Motor neuron (in vitro differentiated cells): ENCODE data around the gene ZNF3. TPM values are rescaled to one million over a fixed set of nuclear protein-coding genes. Genes with fewer than 3 reads are reported as not detected.

Experiments
- ATAC-seq, 8 experiments: fragments of 200-7000 bp; cut with Tn5 transposase; replicated peaks in 6 of 8; 2 replicates each; pipeline ENCODE4 v1.8.0; 2021; ENCODE audit warnings: mild to moderate bottlenecking in 8 of 8, moderate library complexity in 8 of 8
- H3K27ac ChIP-seq, 2 donors: fragments of 250-450 bp; sonication (Bioruptor Pico); 2 replicates each; pipeline ENCODE4 v1.9.0; 2021; ENCODE audit warnings: antibody characterized with exemption in 2 of 2, mild to moderate bottlenecking in 2 of 2, moderate library complexity in 1 of 2
- H3K4me1 ChIP-seq, 2 donors: fragments of 250-450 bp; sonication (Bioruptor Pico); replicated peaks in 1 of 2; 2 replicates each; pipeline ENCODE4 v1.6.1; 2021; ENCODE audit warnings: antibody characterized with exemption in 2 of 2, mild to moderate bottlenecking in 2 of 2, moderate library complexity in 1 of 2
- H3K4me3 ChIP-seq, 5 donors: fragments of 250-450 bp; sonication (Bioruptor Pico); 2 replicates each; pipeline ENCODE4 v1.9.0; 2021; ENCODE audit warnings: antibody characterized with exemption in 5 of 5, mild to moderate bottlenecking in 5 of 5, moderate library complexity in 4 of 5
- WGBS, 10 experiments: fragments of 450-650 bp; shearing (Covaris generic); methylation state at CpG; one replicate each; pipeline ENCODE4 v1.0.0; 2022; 5-methylcytosine and 5-hydroxymethylcytosine counted together
- in situ Hi-C, 9 experiments: fragments of 400-800 bp; cut with MboI; loops; one replicate each; pipeline ENCODE4 v1.15.0; 2021; ENCODE audit warnings: low sequenced_read_pairs in 9 of 9, low pct_unique_long_range_greater_than_20kb in 2 of 9; ENCODE audit not compliant: unreplicated experiment in 9 of 9
- total RNA-seq, 8 experiments: library from RNA; unstranded; fragments of 300-600 nt; gene quantifications; 2 replicates each; pipeline versions ENCODE4 v1.2.3 to v1.2.4, GENCODE V29; 2022

The ZNF3 gene
- total RNA-seq, 8 experiments from 2014 or later: 32.4 to 63.8 (median 49.4) TPM

- H3K27ac ChIP-seq: peak within 1 kb of the TSS; percentile 82 to 89
- peaks cover 10 to 12% of the 10 kb centered on the region in 2 donors for H3K4me1 ChIP-seq
- peak within 1 kb of the TSS; percentile 47 to 79 (median 68) for H3K4me3 ChIP-seq
- in situ Hi-C loops: loop anchor here in 1 of 9 experiments (25.0 kb wide), 1 partner anchor 112 kb away; the partner anchor contains the start of gene GJC3
- peak; percentile 84 to 99 (median 98) for ATAC-seq
- WGBS, 10 experiments: 0 to 11% (median 0%) methylated on average over 1 to 21 of the region's 47 CpGs; no CpG with 5 or more reads in 1 of the 10 experiments
These were observed 31.9 kb downstream of the ZNF3 start, which contains the start of gene ZSCAN21 for GRCh38 chr7:100049441-100050291. Gene ZSCAN21 (plus strand): TSS chr7:100049774. CDS start chr7:100057007, 7,233 bp downstream.

GRCh38 chr7:100048680-100049079 lies 32.8 kb downstream of the ZNF3 start:
- no peak overlapping the region for H3K4me3 ChIP-seq
- no peak for ATAC-seq
- 81 to 100% (median 96%) methylated on average over 1 to 4 of the region's 4 CpGs; no CpG with 5 or more reads in 4 of the 10 experiments for WGBS, 10 experiments

GRCh38 chr7:100044718-100045117 lies 36.8 kb downstream of the ZNF3 start:
- Histone ChIP-seq H3K4me1 (peaks cover 3 to 4% of the 10 kb centered on the region in 2 donors), H3K27ac (no peak overlapping the region), H3K4me3 (no peak overlapping the region)
- WGBS, 10 experiments: 20 to 100% (median 83%) methylated on average over 1 to 5 of the region's 6 CpGs; no CpG with 5 or more reads in 2 of the 10 experiments
- in situ Hi-C loops: loop anchor here in 1 of 9 experiments (25.0 kb wide), 1 partner anchor 107 kb away; the partner anchor contains the start of gene GJC3
- ATAC-seq: no peak

More at GRCh38 chr7:100048680-100049079, 32.8 kb downstream of the ZNF3 start:
- in situ Hi-C loops: loop anchor here in 1 of 9 experiments (25.0 kb wide), 1 partner anchor 111 kb away; the partner anchor contains the start of gene GJC3
- Histone ChIP-seq H3K4me1 (peaks cover 10 to 12% of the 10 kb centered on the region in 2 donors), H3K27ac (no peak overlapping the region)

DNA sequence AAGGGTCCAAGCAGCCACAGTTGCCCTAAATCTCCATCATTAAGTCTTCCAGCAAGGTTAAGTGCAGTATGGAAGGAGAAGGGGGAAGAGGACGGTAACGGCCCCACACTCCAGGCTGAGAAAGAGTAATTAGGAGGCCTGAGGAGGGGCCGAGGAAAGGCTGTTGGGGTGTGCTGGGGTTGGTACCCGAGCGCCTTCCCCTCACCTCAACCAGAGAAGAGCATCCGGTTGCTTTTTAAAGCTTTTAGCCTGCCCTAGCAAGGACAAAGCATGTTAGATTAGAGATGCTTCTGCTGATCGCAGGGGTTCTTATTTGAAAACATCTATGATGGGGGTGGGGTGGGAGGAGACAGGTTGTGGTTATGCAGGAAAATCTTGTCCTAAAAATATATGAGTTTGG lies 40.9 kb downstream of the ZNF3 start:
- in situ Hi-C loops: loop anchor here in 1 of 9 experiments (25.0 kb wide), 1 partner anchor 103 kb away; the partner anchor contains the start of gene GJC3
- Histone ChIP-seq H3K27ac (no peak overlapping the region), H3K4me1 (no peaks in the 10 kb centered on the region), H3K4me3 (no peak overlapping the region)
- WGBS, 10 experiments: 80 to 100% (median 94%) methylated on average over 1 to 7 of the region's 7 CpGs; no CpG with 5 or more reads in 3 of the 10 experiments
- ATAC-seq: no peak

DNA sequence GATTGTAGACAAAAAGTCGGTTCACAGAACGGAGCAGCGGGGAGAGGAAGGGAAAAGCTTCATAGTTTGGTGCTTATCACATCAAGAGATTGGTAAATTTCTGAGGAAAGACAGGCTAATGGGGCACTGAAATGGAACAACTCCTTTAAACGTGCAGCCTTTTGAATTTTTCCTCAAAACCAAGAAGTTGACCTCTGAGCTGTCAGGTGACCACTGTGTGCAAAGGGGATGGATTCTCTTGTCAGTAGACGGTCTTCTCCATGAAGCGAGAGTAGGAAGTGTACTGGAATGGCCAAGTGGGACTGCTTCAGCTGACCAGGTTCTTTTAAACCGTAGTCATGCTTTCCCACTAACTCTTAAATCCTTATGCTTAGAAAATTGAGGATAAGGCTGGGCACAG lies 43.2 kb downstream of the ZNF3 start:
- no peak overlapping the region for H3K27ac ChIP-seq
- no peak for ATAC-seq
- in situ Hi-C loops: loop anchor here in 1 of 9 experiments (25.0 kb wide), 1 partner anchor 101 kb away; the partner anchor contains the start of gene GJC3
- H3K4me1 ChIP-seq: no peaks in the 10 kb centered on the region
- no peak overlapping the region for H3K4me3 ChIP-seq
- 60 to 100% (median 89%) methylated on average over 1 to 6 of the region's 7 CpGs; no CpG with 5 or more reads in 1 of the 10 experiments for WGBS, 10 experiments

DNA sequence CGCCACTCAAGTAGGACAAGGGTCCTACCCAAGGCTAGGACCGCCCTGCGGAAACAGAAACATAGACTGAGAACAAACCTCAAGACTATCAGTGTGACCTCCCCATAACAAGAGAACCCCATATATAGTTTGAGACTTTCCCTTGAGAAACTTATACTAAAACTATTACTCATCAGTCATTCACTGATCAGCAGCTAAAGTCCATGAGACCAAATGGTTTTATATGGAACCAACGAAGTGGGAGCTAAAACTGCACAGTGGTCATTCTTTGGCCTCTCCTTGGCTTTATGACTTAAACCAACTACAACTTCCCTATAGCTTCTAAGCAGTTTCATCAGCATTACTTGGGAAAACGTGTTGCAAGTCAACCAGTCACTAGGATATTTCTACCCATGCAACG lies 45.6 kb downstream of the ZNF3 start:
- 0 to 95% (median 67%) methylated on average over 1 to 6 of the region's 6 CpGs; no CpG with 5 or more reads in 1 of the 10 experiments for WGBS, 10 experiments
- Histone ChIP-seq H3K27ac (no peak overlapping the region), H3K4me1 (no peaks in the 10 kb centered on the region), H3K4me3 (no peak overlapping the region)
- ATAC-seq: no peak
- in situ Hi-C loops: loop anchor here in 1 of 9 experiments (25.0 kb wide), 1 partner anchor 99 kb away; the partner anchor contains the start of gene GJC3

GRCh38 chr7:100034871-100035510 lies 46.5 kb downstream of the ZNF3 start:
- in situ Hi-C loops: loop anchor here in 1 of 9 experiments (25.0 kb wide), 1 partner anchor 98 kb away; the partner anchor contains the start of gene GJC3

DNA sequence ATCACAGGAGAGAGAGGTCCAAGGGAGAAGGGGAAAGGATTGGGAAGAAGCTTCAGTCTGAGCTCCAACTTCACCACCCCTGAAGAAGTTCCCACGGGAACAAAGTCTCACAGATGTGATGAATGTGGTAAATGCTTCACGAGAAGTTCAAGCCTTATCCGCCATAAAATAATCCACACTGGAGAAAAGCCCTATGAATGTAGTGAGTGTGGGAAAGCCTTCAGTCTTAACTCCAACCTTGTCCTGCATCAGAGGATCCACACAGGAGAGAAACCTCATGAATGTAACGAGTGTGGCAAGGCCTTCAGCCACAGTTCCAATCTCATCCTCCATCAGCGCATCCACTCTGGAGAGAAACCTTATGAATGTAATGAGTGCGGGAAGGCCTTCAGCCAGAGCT lies 48.0 kb downstream of the ZNF3 start:
- Histone ChIP-seq H3K4me3 (no peak overlapping the region), H3K4me1 (no peaks in the 10 kb centered on the region), H3K27ac (no peak overlapping the region)
- 84 to 100% (median 91%) methylated on average over 1 to 3 of the region's 6 CpGs; no CpG with 5 or more reads in 4 of the 10 experiments for WGBS, 10 experiments
- ATAC-seq: no peak
- in situ Hi-C loops: loop anchor here in 1 of 9 experiments (25.0 kb wide), 1 partner anchor 96 kb away; the partner anchor contains the start of gene GJC3

More at GRCh38 chr7:100034871-100035510, 46.5 kb downstream of the ZNF3 start:
- Histone ChIP-seq H3K4me3 (no peak overlapping the region), H3K27ac (no peak overlapping the region), H3K4me1 (no peaks in the 10 kb centered on the region)
- 35 to 100% (median 97%) methylated on average over 2 to 8 of the region's 8 CpGs for WGBS, 10 experiments
- ATAC-seq: no peak

DNA sequence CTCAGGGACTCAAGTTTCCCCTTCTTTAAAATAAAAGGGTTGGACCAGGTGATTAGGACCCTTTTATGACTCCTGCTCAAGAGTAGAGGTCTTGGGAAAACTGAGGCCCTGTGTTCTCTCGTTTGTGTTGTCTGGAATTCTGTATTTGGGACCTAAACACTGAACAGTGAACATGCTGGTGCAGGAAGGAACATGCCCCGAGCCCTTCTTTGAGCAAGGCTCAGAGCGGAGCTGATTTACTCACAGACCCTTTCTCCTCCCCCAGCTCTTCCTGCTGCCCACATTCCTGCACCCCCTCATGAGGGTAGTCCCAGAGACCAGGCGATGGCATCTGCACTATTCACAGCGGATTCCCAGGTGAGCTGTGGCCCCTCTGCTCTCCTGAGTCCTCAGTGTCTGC lies 51.9 kb downstream of the ZNF3 start:
- in situ Hi-C loops: loop anchor here in 1 of 9 experiments (25.0 kb wide), 1 partner anchor 92 kb away; the partner anchor contains the start of gene GJC3
- Histone ChIP-seq H3K27ac (no peak overlapping the region), H3K4me1 (no peaks in the 10 kb centered on the region), H3K4me3 (no peak overlapping the region)
- WGBS, 10 experiments: 60 to 100% (median 89%) methylated on average over 1 to 4 of the region's 5 CpGs; no CpG with 5 or more reads in 4 of the 10 experiments
- no peak for ATAC-seq

GRCh38 chr7:100027197-100027596 lies 54.3 kb downstream of the ZNF3 start:
- H3K27ac ChIP-seq: no peak overlapping the region
- H3K4me1 ChIP-seq: no peaks in the 10 kb centered on the region
- H3K4me3 ChIP-seq: no peak overlapping the region
- ATAC-seq: no peak
- 80 to 100% (median 98%) methylated on average over 1 to 10 of the region's 11 CpGs; no CpG with 5 or more reads in 5 of the 10 experiments for WGBS, 10 experiments
- in situ Hi-C loops: loop anchor here in 1 of 9 experiments (25.0 kb wide), 1 partner anchor 90 kb away; the partner anchor contains the start of gene GJC3

GRCh38 chr7:100024020-100024619 lies 57.4 kb downstream of the ZNF3 start:
- 73 to 100% (median 92%) methylated on average over 4 to 10 of the region's 12 CpGs; no CpG with 5 or more reads in 2 of the 10 experiments for WGBS, 10 experiments
- no peak overlapping the region for H3K27ac ChIP-seq
- H3K4me1 ChIP-seq: no peaks in the 10 kb centered on the region
- ATAC-seq: no peak
- H3K4me3 ChIP-seq: no peak overlapping the region
- in situ Hi-C loops: no loop called here

- no peaks in the 10 kb centered on the region for H3K4me1 ChIP-seq
- ATAC-seq: no peak
- no peak overlapping the region for H3K4me3 ChIP-seq
- 92 to 100% (median 100%) methylated on average over 2 to 7 of the region's 12 CpGs; no CpG with 5 or more reads in 4 of the 10 experiments for WGBS, 10 experiments
- H3K27ac ChIP-seq: no peak overlapping the region
- in situ Hi-C loops: no loop called here
These were observed 58.0 kb downstream of the ZNF3 start for GRCh38 chr7:100023526-100023925.
